Peyer's patch (tissue), 4 donors: ENCODE data around the gene TRAF6.

Source experiments
- POLR2A ChIP-seq, 2 donors: fragments of 450-650 bp; IDR thresholded peaks; one replicate each; pipeline ENCODE4 v1.5.1; 2017; ENCODE audit warnings: antibody characterized with exemption in 2 of 2, mild to moderate bottlenecking in 2 of 2, moderate library complexity in 2 of 2
- TF ChIP-seq, protein P1 (sequence below), 6 experiments: fragments of 450-650 bp in 4 of 6; fragments of 200-600 bp in 2 of 6; sonication (generic) in 1 of 6; IDR thresholded peaks; one replicate each; pipeline ENCODE4 v1.5.1; 2017 to 2019; ENCODE audit warnings: antibody characterized with exemption in 6 of 6, mild to moderate bottlenecking in 3 of 6, moderate library complexity in 1 of 6

DNA sequence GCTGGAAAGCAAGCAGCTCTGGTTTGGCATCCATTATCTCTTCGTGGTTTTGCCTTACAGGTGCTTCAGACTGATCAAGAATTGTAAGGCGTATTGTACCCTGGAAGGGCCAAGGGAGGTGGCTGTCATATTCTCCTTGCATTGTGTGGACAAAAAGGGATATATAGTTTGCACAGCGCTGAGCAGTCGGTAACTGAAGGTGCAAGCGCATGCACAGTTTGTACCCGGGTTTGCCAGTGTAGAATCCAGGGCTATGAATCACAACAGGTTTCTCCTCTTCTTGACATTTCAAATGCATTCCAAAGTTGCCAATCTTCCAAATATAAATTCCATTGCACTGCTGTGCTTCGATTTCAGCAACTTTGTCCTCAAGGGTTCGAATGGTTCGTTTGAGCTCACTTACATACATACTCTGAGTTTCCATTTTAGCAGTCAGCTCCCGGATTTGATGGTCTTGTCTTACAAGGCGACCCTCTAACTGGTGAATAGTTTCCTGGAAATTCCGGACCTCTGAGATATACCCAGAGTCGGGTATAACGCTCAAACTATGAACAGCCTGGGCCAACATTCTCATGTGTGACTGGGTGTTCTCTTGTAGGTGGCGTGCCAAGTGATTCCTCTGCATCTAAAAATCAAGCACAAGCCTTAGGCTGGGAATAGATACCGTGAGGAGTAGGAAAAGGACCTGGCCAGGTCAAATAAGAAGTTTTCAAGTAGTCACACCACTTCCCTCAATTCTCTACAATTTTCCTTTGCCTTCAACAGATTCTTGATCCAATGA is 19.9 kb downstream of the TRAF6 start:
- TF ChIP-seq, protein P1, sequence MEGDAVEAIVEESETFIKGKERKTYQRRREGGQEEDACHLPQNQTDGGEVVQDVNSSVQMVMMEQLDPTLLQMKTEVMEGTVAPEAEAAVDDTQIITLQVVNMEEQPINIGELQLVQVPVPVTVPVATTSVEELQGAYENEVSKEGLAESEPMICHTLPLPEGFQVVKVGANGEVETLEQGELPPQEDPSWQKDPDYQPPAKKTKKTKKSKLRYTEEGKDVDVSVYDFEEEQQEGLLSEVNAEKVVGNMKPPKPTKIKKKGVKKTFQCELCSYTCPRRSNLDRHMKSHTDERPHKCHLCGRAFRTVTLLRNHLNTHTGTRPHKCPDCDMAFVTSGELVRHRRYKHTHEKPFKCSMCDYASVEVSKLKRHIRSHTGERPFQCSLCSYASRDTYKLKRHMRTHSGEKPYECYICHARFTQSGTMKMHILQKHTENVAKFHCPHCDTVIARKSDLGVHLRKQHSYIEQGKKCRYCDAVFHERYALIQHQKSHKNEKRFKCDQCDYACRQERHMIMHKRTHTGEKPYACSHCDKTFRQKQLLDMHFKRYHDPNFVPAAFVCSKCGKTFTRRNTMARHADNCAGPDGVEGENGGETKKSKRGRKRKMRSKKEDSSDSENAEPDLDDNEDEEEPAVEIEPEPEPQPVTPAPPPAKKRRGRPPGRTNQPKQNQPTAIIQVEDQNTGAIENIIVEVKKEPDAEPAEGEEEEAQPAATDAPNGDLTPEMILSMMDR (IDR thresholded peaks at IDR 0.05): no peak
- no peak for TF ChIP-seq POLR2A (IDR thresholded peaks at IDR 0.05)
